ENCODE measurements around the gene SMIM8. TPM values are rescaled to one million over a fixed set of nuclear protein-coding genes. Genes with fewer than 3 reads are reported as not detected.

SMIM8 gene
- total RNA-seq, 1 experiment from 2014 or later: 10.8 TPM

GRCh38 chr6:87349896-87350295 is 27.5 kb downstream of the SMIM8 start:
- no peak for ATAC-seq
- no peaks in the 10 kb centered on the region for H3K9me3 Mint-ChIP-seq
- POLR2A ChIA-PET: no interaction called here
- H3K4me3 Mint-ChIP-seq: no peak overlapping the region
- H3K27ac Mint-ChIP-seq: no peak overlapping the region
- no peaks in the 10 kb centered on the region for H3K27me3 Mint-ChIP-seq (ENCODE audit: low read depth)
- H3K4me1 Mint-ChIP-seq: no peaks in the 10 kb centered on the region
- DNase-seq (ENCODE audit: low spot score): no peak
- CTCF ChIA-PET: interaction anchor here (1.9 kb wide), 1 partner anchor 43 kb away, joined by 4 read pairs; no protein-coding TSS in a partner anchor
- H3K36me3 Mint-ChIP-seq: no peaks in the 10 kb centered on the region
- TF ChIP-seq, protein P1, sequence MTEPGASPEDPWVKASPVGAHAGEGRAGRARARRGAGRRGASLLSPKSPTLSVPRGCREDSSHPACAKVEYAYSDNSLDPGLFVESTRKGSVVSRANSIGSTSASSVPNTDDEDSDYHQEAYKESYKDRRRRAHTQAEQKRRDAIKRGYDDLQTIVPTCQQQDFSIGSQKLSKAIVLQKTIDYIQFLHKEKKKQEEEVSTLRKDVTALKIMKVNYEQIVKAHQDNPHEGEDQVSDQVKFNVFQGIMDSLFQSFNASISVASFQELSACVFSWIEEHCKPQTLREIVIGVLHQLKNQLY (CRISPR knock-in tag; IDR thresholded peaks at IDR 0.05): no peak
- no peak for TF ChIP-seq ZNF416 (CRISPR knock-in tag; IDR thresholded peaks at IDR 0.05)
- TF ChIP-seq ZNF396 (CRISPR knock-in tag; IDR thresholded peaks at IDR 0.05; ENCODE audit: borderline replicate concordance): no peak
- no peak for TF ChIP-seq EMX1 (CRISPR knock-in tag; IDR thresholded peaks at IDR 0.05)
- TF ChIP-seq CREM (CRISPR knock-in tag; IDR thresholded peaks at IDR 0.05): no peak
- no peak for TF ChIP-seq SMAD3 (CRISPR knock-in tag; IDR thresholded peaks at IDR 0.05; ENCODE audit: borderline replicate concordance)
- no peak for TF ChIP-seq ZNF121 (CRISPR knock-in tag; IDR thresholded peaks at IDR 0.05)
- no peak for TF ChIP-seq NFATC4 (CRISPR knock-in tag; IDR thresholded peaks at IDR 0.05)
- TF ChIP-seq FOXK1 (CRISPR knock-in tag; IDR thresholded peaks at IDR 0.05): no peak
- TF ChIP-seq OVOL2 (CRISPR knock-in tag; IDR thresholded peaks at IDR 0.05; ENCODE audit: borderline replicate concordance): no peak

DNA sequence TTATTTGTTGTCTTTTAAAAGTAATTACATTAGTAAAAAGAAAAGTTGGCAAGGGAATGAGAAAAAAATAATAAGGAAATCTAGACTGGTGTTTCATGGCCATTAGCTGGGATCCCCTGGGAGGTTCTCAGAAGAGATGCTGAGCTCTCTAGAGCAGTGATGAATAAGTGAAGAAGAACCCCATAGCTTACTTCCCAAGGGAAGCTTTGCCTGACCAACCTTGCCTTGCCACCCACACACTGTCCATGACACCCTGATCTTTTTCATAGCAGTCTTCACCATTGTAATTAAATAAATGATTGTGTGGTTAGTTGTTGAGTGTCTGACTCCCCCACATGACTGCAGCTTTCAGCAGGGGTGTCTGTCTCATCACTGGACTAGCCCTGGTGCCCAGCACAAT is 28.1 kb downstream of the SMIM8 start:
- Mint-ChIP-seq H3K27ac (no peak overlapping the region), H3K4me3 (no peak overlapping the region), H3K4me1 (no peaks in the 10 kb centered on the region), H3K36me3 (no peaks in the 10 kb centered on the region), H3K27me3 (ENCODE audit: low read depth) (no peaks in the 10 kb centered on the region), H3K9me3 (no peaks in the 10 kb centered on the region)
- ATAC-seq: no peak
- TF ChIP-seq ZNF671 (CRISPR knock-in tag; IDR thresholded peaks at IDR 0.05) (no peak), OVOL2 (CRISPR knock-in tag; IDR thresholded peaks at IDR 0.05; ENCODE audit: borderline replicate concordance) (no peak), MXD4 (CRISPR knock-in tag; IDR thresholded peaks at IDR 0.05; ENCODE audit: borderline replicate concordance) (no peak), E2F4 (CRISPR knock-in tag; IDR thresholded peaks at IDR 0.05; ENCODE audit: borderline replicate concordance, low read depth) (no peak)
- ChIA-PET CTCF (interaction anchor here (1.9 kb wide), 1 partner anchor 42 kb away, joined by 4 read pairs; no protein-coding TSS in a partner anchor), POLR2A (no interaction called here)
- no peak for DNase-seq (ENCODE audit: low spot score)

- no peaks in the 10 kb centered on the region for H3K36me3 Mint-ChIP-seq
- DNase-seq (ENCODE audit: low spot score): no peak
- H3K9me3 Mint-ChIP-seq: no peaks in the 10 kb centered on the region
- CTCF ChIA-PET: no interaction called here
- no peak for ATAC-seq
- H3K27me3 Mint-ChIP-seq (ENCODE audit: low read depth): no peaks in the 10 kb centered on the region
- H3K4me3 Mint-ChIP-seq: no peak overlapping the region
- TF ChIP-seq SMAD4 (CRISPR knock-in tag; IDR thresholded peaks at IDR 0.05) (no peak), MYBL2 (CRISPR knock-in tag; IDR thresholded peaks at IDR 0.05) (no peak), NR2C2 (CRISPR knock-in tag; IDR thresholded peaks at IDR 0.05) (no peak), ZBTB21 (CRISPR knock-in tag; IDR thresholded peaks at IDR 0.05; ENCODE audit: borderline replicate concordance) (no peak), ESRRA (CRISPR knock-in tag; IDR thresholded peaks at IDR 0.05; ENCODE audit: borderline replicate concordance) (no peak), ZNF396 (CRISPR knock-in tag; IDR thresholded peaks at IDR 0.05; ENCODE audit: borderline replicate concordance) (no peak), ZNF671 (CRISPR knock-in tag; IDR thresholded peaks at IDR 0.05) (no peak), NFYB (CRISPR knock-in tag; conservative IDR thresholded peaks at IDR 0.05; ENCODE audit: low read depth) (no peak)
- TF ChIP-seq, protein P2, sequence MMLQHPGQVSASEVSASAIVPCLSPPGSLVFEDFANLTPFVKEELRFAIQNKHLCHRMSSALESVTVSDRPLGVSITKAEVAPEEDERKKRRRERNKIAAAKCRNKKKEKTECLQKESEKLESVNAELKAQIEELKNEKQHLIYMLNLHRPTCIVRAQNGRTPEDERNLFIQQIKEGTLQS (CRISPR knock-in tag; conservative IDR thresholded peaks at IDR 0.05): no peak
- TF ChIP-seq, protein P3, sequence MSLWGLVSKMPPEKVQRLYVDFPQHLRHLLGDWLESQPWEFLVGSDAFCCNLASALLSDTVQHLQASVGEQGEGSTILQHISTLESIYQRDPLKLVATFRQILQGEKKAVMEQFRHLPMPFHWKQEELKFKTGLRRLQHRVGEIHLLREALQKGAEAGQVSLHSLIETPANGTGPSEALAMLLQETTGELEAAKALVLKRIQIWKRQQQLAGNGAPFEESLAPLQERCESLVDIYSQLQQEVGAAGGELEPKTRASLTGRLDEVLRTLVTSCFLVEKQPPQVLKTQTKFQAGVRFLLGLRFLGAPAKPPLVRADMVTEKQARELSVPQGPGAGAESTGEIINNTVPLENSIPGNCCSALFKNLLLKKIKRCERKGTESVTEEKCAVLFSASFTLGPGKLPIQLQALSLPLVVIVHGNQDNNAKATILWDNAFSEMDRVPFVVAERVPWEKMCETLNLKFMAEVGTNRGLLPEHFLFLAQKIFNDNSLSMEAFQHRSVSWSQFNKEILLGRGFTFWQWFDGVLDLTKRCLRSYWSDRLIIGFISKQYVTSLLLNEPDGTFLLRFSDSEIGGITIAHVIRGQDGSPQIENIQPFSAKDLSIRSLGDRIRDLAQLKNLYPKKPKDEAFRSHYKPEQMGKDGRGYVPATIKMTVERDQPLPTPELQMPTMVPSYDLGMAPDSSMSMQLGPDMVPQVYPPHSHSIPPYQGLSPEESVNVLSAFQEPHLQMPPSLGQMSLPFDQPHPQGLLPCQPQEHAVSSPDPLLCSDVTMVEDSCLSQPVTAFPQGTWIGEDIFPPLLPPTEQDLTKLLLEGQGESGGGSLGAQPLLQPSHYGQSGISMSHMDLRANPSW (CRISPR knock-in tag; conservative IDR thresholded peaks at IDR 0.05; ENCODE audit: low read depth): no peak
- POLR2A ChIA-PET: no interaction called here
- H3K27ac Mint-ChIP-seq: no peak overlapping the region
- no peaks in the 10 kb centered on the region for H3K4me1 Mint-ChIP-seq
Observed at GRCh38 chr6:87351583-87351982, 29.2 kb downstream of the SMIM8 start.
